SK-N-SH (cell line): Measurements from ENCODE around the gene TMEM131L. TPM values are rescaled to one million over a fixed set of nuclear protein-coding genes. Genes with fewer than 3 reads are reported as not detected.

Experiments
- CTCF ChIA-PET: fragments of 300-600, 350-600 bp; formaldehyde crosslinking; extraction: SDS; loops from one replicate; lab custom pipeline; 2021; lab: Yijun Ruan, JAX
- POLR2A ChIA-PET: fragments of 350-600 bp; sonication (Branson Sonifier 250); formaldehyde crosslinking; extraction: SDS; loops from one replicate; lab custom pipeline; 2020; ENCODE audit warnings: antibody characterized with exemption, inconsistent platforms; lab: Yijun Ruan, JAX
- DNase-seq: peaks from one replicate; pipeline ENCODE4 v3.0.0; 2012
- H2AFZ ChIP-seq: fragments of 200-600 bp; sonication (generic); 2 replicates; pipeline ENCODE4 v1.8.1; 2016; ENCODE audit warnings: antibody characterized with exemption, mild to moderate bottlenecking, low read depth
- H3F3A ChIP-seq: fragments of 200-600 bp; sonication (generic); replicated peaks from 2 replicates; pipeline ENCODE3; 2016; ENCODE audit warnings: antibody characterized with exemption, mild to moderate bottlenecking; ENCODE audit not compliant: insufficient read depth
- H3K27ac ChIP-seq, 2 experiments: fragments of 200-500 bp in 1 of 2; fragments of 200-600 bp in 1 of 2; sonication (Bioruptor generic) in 1 of 2; sonication (generic), shearing (Covaris generic) in 1 of 2; 2 replicates each; pipeline versions ENCODE4 v1.5.1 to v1.6.1; 2014 to 2016; ENCODE audit warnings: low read depth in 2 of 2, inconsistent platforms in 1 of 2, low read length in 1 of 2, mild to moderate bottlenecking in 1 of 2, mixed read lengths in 1 of 2
- H3K27me3 ChIP-seq: fragments of 200-600 bp; sonication (generic), shearing (Covaris generic); 2 replicates; pipeline ENCODE4 v1.6.1; 2016; ENCODE audit warnings: mixed run types; ENCODE audit not compliant: insufficient read depth
- H3K36me3 ChIP-seq, 2 experiments: fragments of 200-500 bp in 1 of 2; fragments of 200-600 bp in 1 of 2; sonication (Bioruptor generic) in 1 of 2; sonication (generic) in 1 of 2; replicated peaks in 1 of 2; 2 replicates each; pipeline versions ENCODE3 to v1.5.1; 2014 to 2016; ENCODE audit warnings: low read length in 1 of 2, mild to moderate bottlenecking in 1 of 2; ENCODE audit not compliant: insufficient read depth in 2 of 2, control insufficient read depth in 1 of 2
- H3K4me1 ChIP-seq, 2 experiments: fragments of 200-500 bp in 1 of 2; fragments of 200-600 bp in 1 of 2; sonication (Bioruptor generic) in 1 of 2; sonication (generic), shearing (Covaris generic) in 1 of 2; 2 replicates each; pipeline versions ENCODE4 v1.5.1 to v1.6.1; 2014 to 2016; ENCODE audit warnings: low read depth in 1 of 2, low read length in 1 of 2, mixed run types in 1 of 2; ENCODE audit not compliant: insufficient read depth in 2 of 2, control insufficient read depth in 1 of 2
- H3K4me2 ChIP-seq: fragments of 200-600 bp; sonication (generic), shearing (Covaris generic); 2 replicates; pipeline ENCODE4 v1.6.1; 2017; ENCODE audit warnings: mixed run types
- H3K4me3 ChIP-seq, 2 experiments: fragments of 200-500 bp in 1 of 2; fragments of 200-600 bp in 1 of 2; sonication (Bioruptor generic) in 1 of 2; sonication (generic), shearing (Covaris generic) in 1 of 2; 2 replicates each; pipeline versions ENCODE4 v1.5.1 to v1.8.1; 2014 to 2016; ENCODE audit warnings: low read depth in 2 of 2, inconsistent platforms in 1 of 2, low read length in 1 of 2, mild to moderate bottlenecking in 1 of 2, mixed read lengths in 1 of 2, moderate library complexity in 1 of 2
- H3K79me2 ChIP-seq: fragments of 200-600 bp; sonication (generic); 2 replicates; pipeline ENCODE4 v1.8.1; 2017; ENCODE audit warnings: mild to moderate bottlenecking; ENCODE audit not compliant: insufficient read depth
- H3K9ac ChIP-seq: fragments of 200-600 bp; sonication (generic); 2 replicates; pipeline ENCODE4 v1.6.1; 2017; ENCODE audit warnings: mixed run types
- H3K9me2 ChIP-seq: fragments of 200-600 bp; sonication (generic); 2 replicates; pipeline ENCODE4 v1.6.1; 2017; ENCODE audit warnings: mixed run types
- H3K9me3 ChIP-seq: fragments of 200-600 bp; sonication (generic); 2 replicates; pipeline ENCODE4 v1.6.1; 2017; ENCODE audit warnings: mixed run types, mild to moderate bottlenecking, moderate library complexity
- H4K20me1 ChIP-seq: fragments of 200-600 bp; sonication (generic); 2 replicates; pipeline ENCODE4 v1.6.1; 2017; ENCODE audit warnings: mild to moderate bottlenecking, mixed run types; ENCODE audit not compliant: insufficient read depth
- CHD2 ChIP-seq: fragments of 150-350 bp; IDR thresholded peaks from 2 replicates; pipeline ENCODE4 v1.6.1; 2018; ENCODE audit warnings: low read length; ENCODE audit not compliant: partially characterized antibody
- EP300 ChIP-seq, 2 experiments: IDR thresholded peaks; 2 replicates each; pipeline versions ENCODE4 v1.4.0 to v1.6.1; 2012; ENCODE audit warnings: borderline replicate concordance in 1 of 2, low read depth in 1 of 2, low read length in 1 of 2
- EZH2phosphoT487 ChIP-seq: fragments of 200-600 bp; sonication (generic); IDR thresholded peaks from 2 replicates; pipeline ENCODE4 v1.6.1; 2017; ENCODE audit warnings: low read depth, mixed run types, mild to moderate bottlenecking, antibody characterized with exemption, moderate library complexity, borderline replicate concordance
- FOSL2 ChIP-seq: IDR thresholded peaks from 2 replicates; pipeline ENCODE4 v1.4.0; 2012; ENCODE audit warnings: low read depth, mild to moderate bottlenecking, moderate library complexity, borderline replicate concordance
- FOXJ3 ChIP-seq: sonication (generic); formaldehyde crosslinking; IDR thresholded peaks from 2 replicates; pipeline ENCODE4 v1.5.1; 2020; ENCODE audit warnings: mild to moderate bottlenecking, missing genetic modification reagents
- FOXM1 ChIP-seq: IDR thresholded peaks from 2 replicates; pipeline ENCODE4 v1.4.0; 2012; ENCODE audit warnings: low read depth, mild to moderate bottlenecking
- GABPA ChIP-seq: IDR thresholded peaks from 2 replicates; pipeline ENCODE4 v1.4.0; 2012; ENCODE audit warnings: low read depth, mild to moderate bottlenecking
- GATA2 ChIP-seq: sonication (generic); formaldehyde crosslinking; IDR thresholded peaks from 2 replicates; pipeline ENCODE4 v1.5.0; 2020; ENCODE audit warnings: mild to moderate bottlenecking, missing genetic modification reagents
- JUND ChIP-seq: IDR thresholded peaks from 2 replicates; pipeline ENCODE4 v1.4.0; 2012
- MEF2A ChIP-seq: IDR thresholded peaks from 2 replicates; pipeline ENCODE4 v1.4.0; 2012; ENCODE audit warnings: low read depth, borderline replicate concordance
- POLR2AphosphoS5 ChIP-seq: IDR thresholded peaks from 2 replicates; pipeline ENCODE4 v1.6.1; 2012; ENCODE audit warnings: low read depth, low read length
- RAD21 ChIP-seq: IDR thresholded peaks from 2 replicates; pipeline ENCODE4 v1.6.1; 2012; ENCODE audit warnings: mild to moderate bottlenecking, low read length
- RCOR1 ChIP-seq: fragments of 150-350 bp; IDR thresholded peaks from 2 replicates; pipeline ENCODE4 v1.6.1; 2017; ENCODE audit warnings: antibody characterized with exemption, low read length
- RFX5 ChIP-seq: IDR thresholded peaks from 2 replicates; pipeline ENCODE4 v1.6.1; 2012; ENCODE audit warnings: mild to moderate bottlenecking, improper control_type of control experiment, low read length
- RXRA ChIP-seq: IDR thresholded peaks from 2 replicates; pipeline ENCODE4 v1.4.0; 2012; ENCODE audit warnings: low read depth, mild to moderate bottlenecking, borderline replicate concordance
- TEAD4 ChIP-seq: IDR thresholded peaks from 2 replicates; pipeline ENCODE4 v1.4.0; 2012; ENCODE audit warnings: mild to moderate bottlenecking, borderline replicate concordance; ENCODE audit not compliant: insufficient read depth
- YY1 ChIP-seq: IDR thresholded peaks from 2 replicates; pipeline ENCODE4 v1.4.0; 2012; ENCODE audit warnings: low read depth, mild to moderate bottlenecking
- WGBS: methylation state at CpG from one replicate; pipeline ENCODE4 v1.1.6; 2017; ENCODE audit warnings: low lambda C conversion rate; 5-methylcytosine and 5-hydroxymethylcytosine counted together
- polyA plus RNA-seq, 3 experiments: library from polyadenylated mRNA; depleted of rRNA; stranded (reverse); fragments of >200 nt; gene quantifications; 2 replicates each; pipeline ENCODE4 v1.2.3, GENCODE V29; 2012
- TF ChIP-seq, protein P1 (sequence below): IDR thresholded peaks from 2 replicates; pipeline ENCODE4 v1.4.0; 2012; ENCODE audit warnings: low read depth, borderline replicate concordance
- TF ChIP-seq, protein P2 (sequence below): fragments of 150-350 bp; IDR thresholded peaks from 2 replicates; pipeline ENCODE4 v1.6.1; 2017; ENCODE audit warnings: antibody characterized with exemption, low read length, low read depth, borderline replicate concordance
- TF ChIP-seq, protein P3 (sequence below): IDR thresholded peaks from 2 replicates; pipeline ENCODE4; 2012
- TF ChIP-seq, protein P4 (sequence below): IDR thresholded peaks from 2 replicates; pipeline ENCODE4 v1.4.0; 2012; ENCODE audit warnings: low read depth
- TF ChIP-seq, protein P5 (sequence below): IDR thresholded peaks from 2 replicates; pipeline ENCODE4 v1.4.0; 2012; ENCODE audit warnings: low read depth, borderline replicate concordance

The TMEM131L gene
- polyA plus RNA-seq, 1 of the 3 experiments (the other 2 are of a cell fraction), result 6.2 TPM

GRCh38 chr4:153676984-153677383, 210.8 kb downstream of the TMEM131L start (continued):
- TF ChIP-seq POLR2AphosphoS5, result peak; percentile 34; the same call in 1 of the 2 replicates
- TF ChIP-seq, protein P1, sequence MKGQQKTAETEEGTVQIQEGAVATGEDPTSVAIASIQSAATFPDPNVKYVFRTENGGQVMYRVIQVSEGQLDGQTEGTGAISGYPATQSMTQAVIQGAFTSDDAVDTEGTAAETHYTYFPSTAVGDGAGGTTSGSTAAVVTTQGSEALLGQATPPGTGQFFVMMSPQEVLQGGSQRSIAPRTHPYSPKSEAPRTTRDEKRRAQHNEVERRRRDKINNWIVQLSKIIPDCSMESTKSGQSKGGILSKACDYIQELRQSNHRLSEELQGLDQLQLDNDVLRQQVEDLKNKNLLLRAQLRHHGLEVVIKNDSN, result no peak
- TF ChIP-seq, protein P2, sequence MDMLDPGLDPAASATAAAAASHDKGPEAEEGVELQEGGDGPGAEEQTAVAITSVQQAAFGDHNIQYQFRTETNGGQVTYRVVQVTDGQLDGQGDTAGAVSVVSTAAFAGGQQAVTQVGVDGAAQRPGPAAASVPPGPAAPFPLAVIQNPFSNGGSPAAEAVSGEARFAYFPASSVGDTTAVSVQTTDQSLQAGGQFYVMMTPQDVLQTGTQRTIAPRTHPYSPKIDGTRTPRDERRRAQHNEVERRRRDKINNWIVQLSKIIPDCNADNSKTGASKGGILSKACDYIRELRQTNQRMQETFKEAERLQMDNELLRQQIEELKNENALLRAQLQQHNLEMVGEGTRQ, result no peak
- TF ChIP-seq, protein P3, sequence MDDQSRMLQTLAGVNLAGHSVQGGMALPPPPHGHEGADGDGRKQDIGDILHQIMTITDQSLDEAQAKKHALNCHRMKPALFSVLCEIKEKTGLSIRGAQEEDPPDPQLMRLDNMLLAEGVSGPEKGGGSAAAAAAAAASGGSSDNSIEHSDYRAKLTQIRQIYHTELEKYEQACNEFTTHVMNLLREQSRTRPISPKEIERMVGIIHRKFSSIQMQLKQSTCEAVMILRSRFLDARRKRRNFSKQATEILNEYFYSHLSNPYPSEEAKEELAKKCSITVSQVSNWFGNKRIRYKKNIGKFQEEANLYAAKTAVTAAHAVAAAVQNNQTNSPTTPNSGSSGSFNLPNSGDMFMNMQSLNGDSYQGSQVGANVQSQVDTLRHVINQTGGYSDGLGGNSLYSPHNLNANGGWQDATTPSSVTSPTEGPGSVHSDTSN, result peak; percentile 81
- TF ChIP-seq, protein P4, sequence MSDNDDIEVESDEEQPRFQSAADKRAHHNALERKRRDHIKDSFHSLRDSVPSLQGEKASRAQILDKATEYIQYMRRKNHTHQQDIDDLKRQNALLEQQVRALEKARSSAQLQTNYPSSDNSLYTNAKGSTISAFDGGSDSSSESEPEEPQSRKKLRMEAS, result peak; percentile 36; the same call in 1 of the 2 replicates
- TF ChIP-seq, all 33 proteins: peak for 12

- Histone ChIP-seq H3K4me1 (peaks cover 4 to 8% of the 10 kb centered on the region in 2 experiments; a peak in 2 of 4 replicates), H3K27ac (no peak overlapping the region), H4K20me1 (no peaks in the 10 kb centered on the region; the same call in 1 of the 2 replicates), H3K79me2 (no peaks in the 10 kb centered on the region), H3K9me2 (no peaks in the 10 kb centered on the region), H3K9me3 (peaks cover 6% of the 10 kb centered on the region; the same call in 1 of the 2 replicates), H3K4me2 (no peak overlapping the region), H2AFZ (no peak overlapping the region), H3K27me3 (peaks cover 28% of the 10 kb centered on the region), H3K36me3 (no peaks in the 10 kb centered on the region), H3F3A (peaks cover 12% of the 10 kb centered on the region), H3K9ac (no peak overlapping the region), H3K4me3 (no peak overlapping the region)
- POLR2A ChIA-PET, result no interaction called here
- WGBS, result 84% methylated on average over 6 of the region's 6 CpGs
- CTCF ChIA-PET, result interaction anchor here (0.7 to 1.4 kb wide), 4 partner anchors 10 to 45 kb away, joined by 3 to 5 read pairs (median 4); no protein-coding TSS in a partner anchor
- TF ChIP-seq GATA2 (CRISPR knock-in tag), result no peak
- no peak for TF ChIP-seq CHD2
- no peak for TF ChIP-seq EZH2phosphoT487
- TF ChIP-seq RFX5, result no peak
- no peak for TF ChIP-seq RXRA
- no peak for TF ChIP-seq EP300 (IDR thresholded peaks at IDR 0.05; ENCODE audit: borderline replicate concordance in 1 of 2, low read depth in 1 of 2, low read length in 1 of 2)
- TF ChIP-seq, protein P1, result no peak
- no peak for TF ChIP-seq MEF2A
- TF ChIP-seq GABPA, result no peak
- TF ChIP-seq RCOR1, result no peak
- no peak for TF ChIP-seq RAD21
- TF ChIP-seq FOXM1, result no peak
- no peak for TF ChIP-seq YY1
- TF ChIP-seq JUND, result no peak
- no peak for TF ChIP-seq POLR2AphosphoS5
- no peak for TF ChIP-seq FOSL2
- TF ChIP-seq, protein P4, result no peak
- no peak for TF ChIP-seq FOXJ3
- TF ChIP-seq, protein P5, sequence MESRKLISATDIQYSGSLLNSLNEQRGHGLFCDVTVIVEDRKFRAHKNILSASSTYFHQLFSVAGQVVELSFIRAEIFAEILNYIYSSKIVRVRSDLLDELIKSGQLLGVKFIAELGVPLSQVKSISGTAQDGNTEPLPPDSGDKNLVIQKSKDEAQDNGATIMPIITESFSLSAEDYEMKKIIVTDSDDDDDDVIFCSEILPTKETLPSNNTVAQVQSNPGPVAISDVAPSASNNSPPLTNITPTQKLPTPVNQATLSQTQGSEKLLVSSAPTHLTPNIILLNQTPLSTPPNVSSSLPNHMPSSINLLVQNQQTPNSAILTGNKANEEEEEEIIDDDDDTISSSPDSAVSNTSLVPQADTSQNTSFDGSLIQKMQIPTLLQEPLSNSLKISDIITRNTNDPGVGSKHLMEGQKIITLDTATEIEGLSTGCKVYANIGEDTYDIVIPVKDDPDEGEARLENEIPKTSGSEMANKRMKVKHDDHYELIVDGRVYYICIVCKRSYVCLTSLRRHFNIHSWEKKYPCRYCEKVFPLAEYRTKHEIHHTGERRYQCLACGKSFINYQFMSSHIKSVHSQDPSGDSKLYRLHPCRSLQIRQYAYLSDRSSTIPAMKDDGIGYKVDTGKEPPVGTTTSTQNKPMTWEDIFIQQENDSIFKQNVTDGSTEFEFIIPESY, result no peak
- TF ChIP-seq TEAD4, result no peak
- no peak for DNase-seq
Measured at GRCh38 chr4:153679486-153679885, 213.3 kb downstream of the TMEM131L start.
